Panc1 (cell line): ENCODE results near the gene SDC4. TPM values are rescaled to one million over a fixed set of nuclear protein-coding genes. Genes with fewer than 3 reads are reported as not detected.

ENCODE experiments used
- ATAC-seq: fragments of 200-7000 bp; cut with Tn5 transposase; 2 replicates; pipeline ENCODE4 v1.9.1; 2020; ENCODE audit warnings: mild to moderate bottlenecking, moderate library complexity
- BruUV-seq: library from RNA; stranded (reverse); fragments of 400-500 nt; replicated peaks from 2 replicates; lab custom pipeline; 2021; lab: Mats Ljungman, UMichigan
- CTCF ChIA-PET: fragments of 300-600 bp; sonication (Branson Sonifier 250); formaldehyde crosslinking; loops from one replicate; lab custom pipeline; 2022; ENCODE audit warnings: antibody characterized with exemption; lab: Charles Lee
- POLR2A ChIA-PET: fragments of 300-600 bp; sonication (Branson Sonifier 250); formaldehyde crosslinking; loops from one replicate; lab custom pipeline; 2022; ENCODE audit warnings: antibody characterized with exemption; lab: Charles Lee
- DNase-seq: peaks from one replicate; pipeline ENCODE4 v3.0.0-alpha.2; 2010; ENCODE audit warnings: low read depth, low spot score
- H3K27ac ChIP-seq: 2 replicates; pipeline ENCODE4 v1.5.1; 2011; ENCODE audit warnings: mild to moderate bottlenecking, low read length, inconsistent platforms
- H3K27me3 ChIP-seq: fragments of 200-500 bp; sonication (Bioruptor generic); 2 replicates; pipeline ENCODE4 v1.6.0; 2014; ENCODE audit warnings: low read length, inconsistent platforms; ENCODE audit not compliant: control insufficient read depth, insufficient read depth
- H3K36me3 ChIP-seq: fragments of 200-500 bp; sonication (Bioruptor generic); 2 replicates; pipeline ENCODE4 v1.5.1; 2014; ENCODE audit warnings: inconsistent platforms, mild to moderate bottlenecking, low read length, moderate library complexity; ENCODE audit not compliant: control insufficient read depth, insufficient read depth
- H3K4me1 ChIP-seq: 2 replicates; pipeline ENCODE4 v1.5.1; 2011; ENCODE audit warnings: inconsistent platforms, mild to moderate bottlenecking, low read length, moderate library complexity; ENCODE audit not compliant: control insufficient read depth, insufficient read depth
- H3K4me3 ChIP-seq, 2 experiments: 2 replicates each; pipeline ENCODE4 v1.5.1; 2011 to 2012; ENCODE audit warnings: low read depth in 2 of 2, low read length in 2 of 2, mild to moderate bottlenecking in 2 of 2, inconsistent platforms in 1 of 2, moderate library complexity in 1 of 2
- H3K9me3 ChIP-seq: fragments of 200-500 bp; sonication (Bioruptor generic); 2 replicates; pipeline ENCODE4 v1.5.1; 2014; ENCODE audit warnings: low read depth, mild to moderate bottlenecking, inconsistent platforms, low read length, moderate library complexity; ENCODE audit not compliant: control insufficient read depth, insufficient read depth
- CTCF ChIP-seq: fragments of 450-650 bp; IDR thresholded peaks from 2 replicates; pipeline ENCODE4 v1.5.1; 2017; ENCODE audit warnings: mild to moderate bottlenecking
- POLR2AphosphoS5 ChIP-seq: IDR thresholded peaks from 2 replicates; pipeline ENCODE4 v1.6.1; 2012; ENCODE audit warnings: mild to moderate bottlenecking, low read depth, low read length, moderate library complexity
- REST ChIP-seq, 2 experiments: IDR thresholded peaks; 2 replicates each; pipeline ENCODE4 v1.6.1; 2011 to 2012; ENCODE audit warnings: low read depth in 2 of 2, control low read depth in 1 of 2, low read length in 1 of 2, mild to moderate bottlenecking in 1 of 2, moderate library complexity in 1 of 2; ENCODE audit not compliant: insufficient read depth in 1 of 2
- SIN3A ChIP-seq: IDR thresholded peaks from 2 replicates; pipeline ENCODE4 v1.6.1; 2012; ENCODE audit warnings: low read depth, mild to moderate bottlenecking, low read length, moderate library complexity, borderline replicate concordance; ENCODE audit not compliant: insufficient read depth
- TCF7L2 ChIP-seq: IDR thresholded peaks from 2 replicates; pipeline ENCODE4 v1.6.1; 2011; ENCODE audit warnings: mild to moderate bottlenecking, low read depth, low read length, inconsistent platforms
- in situ Hi-C: cut with HindIII; loops from 2 replicates; pipeline ENCODE4 v1.10.0; 2016; ENCODE audit warnings: low sequenced_read_pairs, low pct_unique_long_range_greater_than_20kb
- intact Hi-C: fragments of 100-400 bp; cut with micrococcal nuclease; formaldehyde crosslinking; loops from one replicate; pipeline ENCODE4 v1.10.0; 2022; ENCODE audit not compliant: unreplicated experiment
- total RNA-seq: library from RNA; stranded (reverse); gene quantifications from one replicate; pipeline ENCODE4 v1.2.1, GENCODE V29; 2021; ENCODE audit not compliant: unreplicated experiment

Gene SDC4
- total RNA-seq, 1 experiment from 2014 or later: 93.3 TPM

DNA sequence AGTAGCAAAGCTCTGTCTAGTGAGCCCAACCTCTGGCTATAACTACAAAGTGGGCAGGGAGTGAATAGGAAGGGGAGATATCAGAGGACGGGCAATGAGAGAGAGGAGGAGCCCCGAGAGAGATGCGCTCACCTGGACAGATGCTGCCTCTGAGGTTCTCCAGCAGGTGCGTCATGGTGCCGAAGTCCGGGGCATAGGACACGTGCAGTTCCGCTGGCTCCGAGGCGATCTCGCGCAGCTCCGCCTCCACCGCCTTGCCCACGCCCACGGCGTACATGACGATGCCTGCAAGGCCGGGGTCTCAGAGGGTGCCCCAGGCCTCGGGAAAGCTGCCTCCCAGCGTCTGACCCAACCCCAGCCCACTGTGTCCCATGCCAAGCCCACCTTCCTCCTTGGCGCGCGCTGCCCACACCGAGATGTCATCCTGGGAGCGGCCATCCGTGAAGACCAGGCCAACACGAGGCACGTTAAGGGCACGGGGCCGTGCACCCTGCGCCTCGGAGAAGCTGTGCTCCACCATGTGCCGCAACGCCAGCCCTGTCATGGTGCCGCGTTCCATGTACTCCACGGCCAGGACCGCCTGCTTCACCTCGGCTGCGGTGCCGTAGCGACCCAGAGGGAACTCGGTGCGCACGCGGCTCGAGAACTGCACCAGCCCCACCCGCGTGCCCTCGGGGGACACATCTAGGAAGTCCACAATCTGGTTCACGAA is 50.3 kb downstream of the SDC4 start:
- in situ Hi-C loops (no loop called here), intact Hi-C loops (loop anchor here (10.0 kb wide), 1 partner anchor 193 kb away; the partner anchor contains the start of gene KCNS1)
- DNase-seq (no peak), ATAC-seq (no peak)
- TF ChIP-seq POLR2AphosphoS5 (no peak), SIN3A (no peak), CTCF (no peak), TCF7L2 (no peak), REST (IDR thresholded peaks at IDR 0.05; ENCODE audit: insufficient read depth in 1 of 2, low read depth in 2 of 2, low read length in 1 of 2) (no peak)
- no peaks in the 10 kb centered on the region for H3K4me1 ChIP-seq
- no peak overlapping the region for H3K27ac ChIP-seq
- H3K9me3 ChIP-seq: peaks cover 4% of the 10 kb centered on the region; the same call in 1 of the 2 replicates
- ChIA-PET POLR2A (no interaction called here), CTCF (no interaction called here)
- H3K36me3 ChIP-seq: no peaks in the 10 kb centered on the region
- peaks cover 2% of the 10 kb centered on the region; the same call in 1 of the 2 replicates for H3K27me3 ChIP-seq
- no peak overlapping the region for H3K4me3 ChIP-seq
- BruUV-seq: no TSS peak

DNA sequence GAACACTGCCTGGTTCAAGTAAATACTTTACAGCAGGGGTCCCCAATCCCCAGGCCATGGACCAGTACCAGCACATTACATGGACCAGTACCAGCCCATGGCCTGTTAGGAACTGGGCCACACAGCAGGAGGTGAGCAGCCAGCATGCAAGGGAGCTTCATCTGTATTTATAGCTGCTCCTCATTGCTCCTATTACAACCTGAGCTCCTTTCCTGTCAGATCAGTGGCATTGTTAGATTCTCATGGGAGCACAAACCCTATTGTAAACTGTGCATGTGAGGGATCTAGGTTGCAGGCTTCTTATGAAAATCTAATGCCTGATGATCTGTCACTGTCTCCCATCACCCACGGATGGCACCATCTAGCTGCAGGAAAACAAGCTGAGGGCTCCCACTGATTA is 53.6 kb downstream of the SDC4 start:
- CTCF ChIA-PET: interaction anchor here (1.2 to 3.3 kb wide), 4 partner anchors 8 to 251 kb away, joined by 4 to 15 read pairs (median 9); no protein-coding TSS in a partner anchor
- no TSS peak for BruUV-seq
- no peak overlapping the region for H3K4me3 ChIP-seq
- peaks cover 4% of the 10 kb centered on the region; the same call in 1 of the 2 replicates for H3K9me3 ChIP-seq
- DNase-seq: no peak
- intact Hi-C loops (loop anchor here (5.0 to 10.0 kb wide), 2 partner anchors 190 to 252 kb away; partner anchors contain the start of gene KCNS1), in situ Hi-C loops (no loop called here)
- H3K27ac ChIP-seq: no peak overlapping the region
- POLR2A ChIA-PET: interaction anchor here (0.5 to 0.6 kb wide), 2 partner anchors 737 to 901 kb away, joined by 3 read pairs; no protein-coding TSS in a partner anchor
- peaks cover 2% of the 10 kb centered on the region; the same call in 1 of the 2 replicates for H3K27me3 ChIP-seq
- TF ChIP-seq TCF7L2: no peak
- no peak for TF ChIP-seq SIN3A
- no peak for TF ChIP-seq POLR2AphosphoS5
- no peak for TF ChIP-seq REST (IDR thresholded peaks at IDR 0.05; ENCODE audit: insufficient read depth in 1 of 2, low read depth in 2 of 2, low read length in 1 of 2)
- TF ChIP-seq CTCF: no peak
- no peaks in the 10 kb centered on the region for H3K36me3 ChIP-seq
- H3K4me1 ChIP-seq: no peaks in the 10 kb centered on the region
- ATAC-seq: no peak
